Skin epidermis (tissue), 12 donors: ENCODE data around the gene EPS8L1.
A peak's percentile ranks its signal among the peaks of the same experiment; 100 is the strongest.
"Not testable (repeated sequence)": the region's sequence is repeated elsewhere in the genome, so short reads cannot be mapped to it uniquely, and the experiment has no call there.

ENCODE experiments used
- H3K27ac ChIP-seq, 21 experiments: fragments of 200-600 bp; sonication (generic) in 11 of 21; one replicate each; pipeline ENCODE4 v1.5.0; 2020; ENCODE audit warnings: mild to moderate bottlenecking in 3 of 21, inconsistent platforms in 2 of 21, moderate library complexity in 2 of 21
- H3K4me3 ChIP-seq, 7 experiments: fragments of 200-600 bp; sonication (generic) in 2 of 7; one replicate each; pipeline ENCODE4 v1.5.0; 2020; ENCODE audit warnings: inconsistent platforms in 2 of 7, mild to moderate bottlenecking in 2 of 7, moderate library complexity in 1 of 7

EPS8L1 gene

DNA sequence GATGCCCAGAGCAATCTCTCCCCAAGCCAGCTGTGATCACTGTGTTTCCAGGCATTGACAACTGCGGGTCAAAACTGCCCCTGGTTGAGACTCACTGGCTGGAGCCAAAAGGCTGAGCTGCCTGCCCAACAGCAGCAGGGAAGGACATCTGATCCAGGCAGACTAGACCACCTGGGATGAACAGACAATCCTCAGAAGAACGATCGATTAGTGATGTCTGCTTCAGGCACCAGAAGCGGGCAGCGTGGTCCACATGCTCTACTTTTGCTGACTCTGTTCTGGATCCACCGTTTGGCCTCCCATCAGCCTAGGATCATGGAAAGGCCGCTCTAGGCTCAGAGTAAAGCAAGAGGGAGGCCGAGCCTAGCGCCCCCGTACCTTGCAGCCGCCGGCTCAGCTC lies 27.7 kb upstream of the EPS8L1 start:
- Histone ChIP-seq H3K4me3 (no peak overlapping the region), H3K27ac (no peak overlapping the region)

DNA sequence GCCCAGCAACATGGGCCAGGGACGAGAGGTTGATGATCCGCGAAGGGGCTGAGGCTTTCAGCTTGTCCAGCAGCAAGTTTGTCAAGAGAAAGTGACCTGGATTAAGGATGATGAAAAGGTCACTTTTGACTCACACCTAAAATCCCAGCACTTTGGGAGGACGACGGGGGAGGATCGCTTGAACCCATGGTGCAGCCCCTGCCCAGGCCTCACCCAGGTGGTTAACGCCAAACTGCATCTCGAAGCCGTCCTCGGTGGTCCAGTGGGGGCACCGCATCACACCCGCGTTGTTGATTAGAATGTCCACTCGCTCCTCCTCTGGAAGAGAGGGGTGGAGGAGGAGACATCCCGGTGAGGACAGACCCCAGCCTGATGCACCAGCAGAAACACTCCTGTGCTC lies 27.2 kb upstream of the EPS8L1 start:
- no peak overlapping the region for H3K4me3 ChIP-seq
- no peak overlapping the region for H3K27ac ChIP-seq

DNA sequence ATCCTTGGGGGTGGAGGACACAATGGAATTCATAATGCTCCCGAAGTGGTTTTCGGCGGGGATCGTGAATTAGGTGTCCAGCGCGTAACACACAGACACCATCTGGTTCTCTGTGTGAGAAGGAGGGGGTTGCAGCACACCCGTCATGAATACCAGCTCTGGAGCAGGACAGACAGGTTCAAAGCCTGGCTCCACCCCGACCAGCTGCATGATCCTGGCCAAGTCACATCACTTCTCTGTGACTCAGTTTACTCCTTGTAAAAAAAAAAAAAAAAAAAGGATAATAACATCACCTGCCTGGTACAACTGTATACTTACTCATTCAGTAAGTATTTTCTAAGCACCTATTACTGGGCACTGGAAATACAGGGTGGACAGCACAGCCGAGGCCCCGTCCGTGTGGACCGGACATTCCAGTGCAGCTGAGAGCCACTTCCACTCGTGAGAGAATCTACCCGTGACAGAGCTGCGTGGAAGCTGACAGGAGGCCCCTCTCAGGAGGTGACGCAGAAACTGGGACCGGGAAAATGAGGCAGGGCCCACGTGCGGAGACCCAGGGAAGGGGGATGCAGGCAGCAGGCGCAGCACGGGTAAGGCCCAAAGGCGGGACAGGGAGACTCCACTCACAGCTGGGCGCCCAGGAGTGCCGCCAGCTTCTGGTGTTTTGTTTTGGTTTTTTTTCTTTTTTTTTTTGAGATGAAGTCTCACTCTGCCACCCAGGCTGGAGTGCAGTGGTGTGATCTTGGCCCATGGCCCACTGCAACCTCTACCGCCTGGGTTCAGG lies 24.7 kb upstream of the EPS8L1 start:
- Histone ChIP-seq H3K4me3 (no peak overlapping the region), H3K27ac (peak overlapping the region in 1 of 21 experiments; percentile 32)

DNA sequence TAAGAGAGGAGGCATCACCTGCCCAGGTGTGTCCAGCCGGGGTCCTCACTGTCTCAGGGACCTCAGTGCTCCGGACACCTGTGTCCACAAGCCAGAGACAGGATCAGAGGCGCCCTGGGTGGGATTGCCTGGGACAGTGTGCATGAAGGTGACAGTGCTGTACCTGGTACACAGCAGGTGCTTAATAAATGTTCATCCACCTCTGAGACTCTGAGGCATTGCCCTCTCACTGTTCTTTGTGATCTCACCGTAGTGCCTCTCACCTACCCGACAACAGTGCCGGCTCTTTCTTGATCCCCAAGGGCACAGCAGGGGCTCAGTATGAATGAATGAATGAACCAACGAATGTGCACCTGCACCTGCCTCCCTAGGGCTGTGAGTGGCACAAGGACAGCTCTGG lies 21.9 kb upstream of the EPS8L1 start:
- Histone ChIP-seq H3K27ac (no peak overlapping the region), H3K4me3 (no peak overlapping the region)

DNA sequence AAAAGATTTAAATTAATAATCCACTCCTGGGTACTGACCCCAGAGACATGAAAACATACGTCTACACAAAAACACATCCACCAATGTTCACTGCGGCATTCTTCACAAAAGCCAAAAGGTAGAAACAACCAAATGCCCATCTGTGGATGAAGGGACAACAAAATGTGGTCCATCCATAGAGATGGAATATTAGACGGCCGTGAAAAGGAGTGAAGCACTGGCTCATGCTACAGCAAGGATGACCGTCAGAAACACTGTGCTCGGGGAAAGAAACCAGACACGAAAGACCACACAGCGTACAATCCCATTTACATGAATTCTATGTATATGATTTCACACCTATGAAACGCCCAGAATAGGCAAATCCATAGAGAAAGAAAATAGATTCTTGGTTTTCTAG lies 18.8 kb upstream of the EPS8L1 start:
- no peak overlapping the region for H3K27ac ChIP-seq
- H3K4me3 ChIP-seq, result no peak overlapping the region

DNA sequence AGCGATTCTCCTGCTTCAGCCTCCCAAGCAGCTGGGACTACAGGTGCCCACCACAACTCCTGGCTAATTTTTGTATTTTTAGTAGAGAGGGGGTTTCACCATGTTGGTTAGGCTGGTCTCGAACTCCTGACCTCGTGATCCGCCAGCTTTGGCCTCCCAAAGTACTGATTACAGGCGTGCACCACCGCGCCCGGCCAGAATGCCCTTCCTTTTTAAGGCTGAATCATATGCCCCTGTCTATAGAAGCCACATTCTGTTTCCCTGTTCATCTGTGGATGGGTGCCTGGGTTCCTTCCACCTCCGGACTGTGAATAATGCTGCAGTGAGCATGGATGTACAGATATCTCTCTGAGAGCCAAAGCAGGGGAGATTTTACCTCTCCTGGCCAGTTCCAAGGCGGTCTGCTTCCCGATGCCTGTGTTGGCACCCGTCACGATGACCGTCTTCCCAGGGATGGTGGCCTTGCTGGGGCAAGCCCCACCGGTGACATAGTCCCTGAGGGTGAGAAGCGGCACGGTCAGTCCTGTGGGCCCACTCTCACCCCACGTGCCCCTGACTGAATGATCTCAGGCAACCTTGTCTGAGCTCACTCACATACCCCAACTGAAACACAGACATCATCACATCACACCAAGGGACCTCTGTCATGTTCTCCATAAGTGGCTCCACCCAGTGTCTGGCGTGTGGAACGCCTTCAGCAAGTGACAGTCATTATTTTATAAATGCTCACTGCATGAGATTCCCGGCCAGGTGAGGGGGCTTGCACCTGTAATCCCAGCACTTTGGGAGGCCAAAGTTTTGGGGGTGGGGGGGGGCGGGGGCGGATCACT lies 16.7 kb upstream of the EPS8L1 start:
- Histone ChIP-seq H3K27ac (no peak overlapping the region), H3K4me3 (no peak overlapping the region)

DNA sequence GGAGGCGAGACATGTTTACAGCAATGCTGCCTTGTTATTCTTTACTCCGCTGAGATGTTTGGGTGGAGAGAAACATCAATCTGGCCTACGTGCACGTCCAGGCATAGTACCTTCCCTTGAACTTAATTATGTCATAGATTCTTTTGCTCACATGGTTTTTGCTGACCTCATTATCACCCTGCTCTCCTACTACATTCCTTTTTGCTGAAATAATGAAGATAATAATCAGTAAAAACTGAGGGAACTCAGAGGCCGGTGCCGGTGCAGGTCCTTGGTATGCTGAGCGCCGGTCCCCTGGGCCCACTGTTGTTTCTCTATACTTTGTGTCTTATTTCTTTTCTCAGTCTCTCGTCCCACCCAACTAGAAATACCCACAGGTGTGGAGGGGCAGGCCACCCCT lies 15.4 kb upstream of the EPS8L1 start:
- H3K27ac ChIP-seq, result peak overlapping the region in 1 of 21 experiments; percentile 38
- not testable (repeated sequence) for H3K4me3 ChIP-seq

DNA sequence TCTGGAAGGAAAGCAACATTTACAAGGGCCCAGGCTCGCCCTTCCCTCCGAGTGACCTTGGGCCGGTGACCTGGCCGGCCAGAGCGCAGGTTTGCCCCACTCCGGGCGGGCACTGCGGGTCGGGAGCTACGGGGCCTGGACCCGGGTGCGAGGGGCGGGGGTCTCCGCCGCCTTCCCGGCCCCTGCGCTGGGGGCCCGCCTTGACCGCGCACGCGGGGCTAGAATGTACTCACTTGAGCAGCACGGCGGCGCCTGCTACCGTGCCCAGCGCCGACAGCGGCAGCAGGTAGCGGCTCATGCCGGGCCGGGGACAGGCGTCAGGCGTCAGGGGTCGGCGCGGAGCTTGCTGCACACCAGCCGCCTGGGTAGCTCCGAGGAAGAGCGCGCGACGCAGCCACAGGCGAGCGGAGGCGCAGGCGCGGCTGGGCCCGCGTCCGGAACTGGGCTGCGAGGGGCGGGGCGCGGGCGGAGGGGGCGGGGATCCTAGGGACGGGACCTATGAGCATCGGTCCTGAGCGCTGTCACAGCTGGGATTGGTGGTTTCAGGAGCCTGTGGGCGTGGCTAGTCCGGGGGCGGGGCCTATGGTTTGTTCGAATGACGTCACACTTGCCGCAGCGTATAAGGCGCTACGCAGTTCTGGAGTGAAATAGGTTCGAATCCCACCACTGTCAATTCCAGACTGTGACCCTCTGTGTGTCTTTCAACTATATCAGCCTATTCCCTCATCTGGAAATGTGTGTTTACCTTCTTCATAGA lies 12.8 kb upstream of the EPS8L1 start, which contains the start of gene RDH13:
TSS of gene RDH13 (minus strand) at position 414 of the 757 bp plus-strand sequence. CDS start at position 298, 116 bp downstream.
- peak within 1 kb of the TSS; percentile 30 to 91 (median 81) for H3K27ac ChIP-seq
- peak within 1 kb of the TSS; percentile 54 to 95 (median 81) for H3K4me3 ChIP-seq

DNA sequence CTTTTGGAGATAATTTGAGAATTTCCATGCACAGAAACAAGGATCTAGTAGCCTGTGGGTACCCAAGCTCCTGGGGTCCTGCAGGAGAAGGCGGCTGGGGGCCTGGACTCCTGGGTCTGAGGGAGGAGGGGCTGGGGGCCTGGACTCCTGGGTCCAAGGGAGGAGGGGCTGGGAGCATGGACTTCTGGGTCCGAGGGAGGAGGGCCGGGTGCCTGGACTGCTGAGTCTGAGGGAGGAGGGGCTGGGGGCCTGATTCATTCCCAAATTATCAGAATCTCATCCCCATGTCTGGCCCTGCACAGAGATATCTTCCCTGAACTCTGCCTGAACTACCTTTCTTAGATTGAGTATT lies 12.2 kb upstream of the EPS8L1 start:
- H3K27ac ChIP-seq, result peak overlapping the region in 1 of 21 experiments; percentile 89
- peak overlapping the region in 4 of 7 experiments; percentile 59 to 95 (median 80) for H3K4me3 ChIP-seq

DNA sequence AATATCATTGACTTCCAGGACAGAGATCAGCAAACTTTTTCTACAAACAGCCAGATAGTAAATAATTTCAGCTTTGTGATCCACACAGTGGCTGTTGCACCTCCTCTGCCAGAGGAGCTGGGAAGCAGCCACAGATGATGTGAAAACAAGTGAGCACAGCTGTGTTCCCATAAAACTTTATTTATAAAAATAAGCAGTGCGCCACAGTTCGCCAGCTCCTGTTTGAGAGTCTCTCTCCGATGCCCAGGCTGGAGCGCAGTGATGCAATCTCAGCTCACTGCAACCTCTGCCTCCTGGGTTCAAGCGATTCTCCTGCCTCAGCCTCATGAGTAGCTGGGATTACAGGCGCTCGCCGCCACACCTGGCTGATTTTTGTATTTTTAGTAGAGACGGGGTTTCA lies 10.2 kb upstream of the EPS8L1 start:
- not testable (repeated sequence) for H3K27ac ChIP-seq, H3K4me3 ChIP-seq

DNA sequence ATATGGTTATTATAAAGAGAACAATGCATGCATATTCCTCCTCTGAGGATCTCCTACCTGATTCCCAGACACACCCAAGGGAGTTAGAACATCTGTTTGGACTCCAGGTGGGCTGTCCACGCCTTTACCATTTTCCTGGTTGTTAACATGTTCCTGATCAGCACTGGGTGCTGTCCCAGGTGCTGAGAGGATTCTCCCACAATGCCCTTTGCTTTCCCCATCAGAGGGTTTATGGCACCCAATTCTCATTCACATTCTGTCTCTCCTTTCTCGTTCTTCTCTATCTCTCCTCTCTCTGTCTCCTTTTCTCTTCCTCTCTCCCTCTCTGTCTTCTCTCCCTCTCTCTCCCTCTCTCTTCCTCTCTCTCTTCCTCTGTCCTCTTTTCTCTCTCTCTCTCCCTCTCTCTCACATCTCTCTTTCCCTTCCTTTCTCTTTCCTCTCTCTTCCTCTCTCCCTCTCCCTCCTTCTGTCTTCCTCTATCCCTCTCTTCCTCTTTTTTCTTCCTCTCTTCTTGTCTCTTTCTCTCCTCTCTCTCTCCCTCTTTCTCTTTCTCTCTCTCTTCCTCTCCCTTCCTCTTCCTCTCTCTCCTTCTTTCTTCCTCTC lies 9.5 kb upstream of the EPS8L1 start:
- Histone ChIP-seq H3K4me3 (no peak overlapping the region), H3K27ac (no peak overlapping the region)

DNA sequence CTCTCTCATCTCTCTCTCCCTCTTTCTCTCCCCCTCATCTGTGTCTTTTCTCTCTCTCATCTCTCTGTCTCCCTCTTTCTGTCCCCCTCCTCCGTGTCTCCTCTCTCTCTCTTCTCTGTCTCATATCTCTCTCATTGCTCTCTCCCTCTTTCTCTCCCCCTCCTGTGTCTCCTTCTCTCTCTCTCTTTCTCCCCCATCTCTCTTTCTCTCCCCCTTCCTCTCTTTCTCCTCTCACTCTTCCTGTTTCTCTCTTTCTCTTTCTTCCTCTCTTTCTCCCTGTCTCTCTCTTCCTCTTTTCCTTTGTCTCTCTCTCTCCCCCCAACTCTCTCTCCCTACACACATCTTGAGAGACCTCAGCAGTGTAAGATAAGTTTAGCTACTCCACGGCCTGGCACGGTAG lies 7.8 kb upstream of the EPS8L1 start:
- Histone ChIP-seq H3K27ac (peak overlapping the region in 3 of 21 experiments; percentile 6 to 83 (median 48)), H3K4me3 (no peak overlapping the region)

DNA sequence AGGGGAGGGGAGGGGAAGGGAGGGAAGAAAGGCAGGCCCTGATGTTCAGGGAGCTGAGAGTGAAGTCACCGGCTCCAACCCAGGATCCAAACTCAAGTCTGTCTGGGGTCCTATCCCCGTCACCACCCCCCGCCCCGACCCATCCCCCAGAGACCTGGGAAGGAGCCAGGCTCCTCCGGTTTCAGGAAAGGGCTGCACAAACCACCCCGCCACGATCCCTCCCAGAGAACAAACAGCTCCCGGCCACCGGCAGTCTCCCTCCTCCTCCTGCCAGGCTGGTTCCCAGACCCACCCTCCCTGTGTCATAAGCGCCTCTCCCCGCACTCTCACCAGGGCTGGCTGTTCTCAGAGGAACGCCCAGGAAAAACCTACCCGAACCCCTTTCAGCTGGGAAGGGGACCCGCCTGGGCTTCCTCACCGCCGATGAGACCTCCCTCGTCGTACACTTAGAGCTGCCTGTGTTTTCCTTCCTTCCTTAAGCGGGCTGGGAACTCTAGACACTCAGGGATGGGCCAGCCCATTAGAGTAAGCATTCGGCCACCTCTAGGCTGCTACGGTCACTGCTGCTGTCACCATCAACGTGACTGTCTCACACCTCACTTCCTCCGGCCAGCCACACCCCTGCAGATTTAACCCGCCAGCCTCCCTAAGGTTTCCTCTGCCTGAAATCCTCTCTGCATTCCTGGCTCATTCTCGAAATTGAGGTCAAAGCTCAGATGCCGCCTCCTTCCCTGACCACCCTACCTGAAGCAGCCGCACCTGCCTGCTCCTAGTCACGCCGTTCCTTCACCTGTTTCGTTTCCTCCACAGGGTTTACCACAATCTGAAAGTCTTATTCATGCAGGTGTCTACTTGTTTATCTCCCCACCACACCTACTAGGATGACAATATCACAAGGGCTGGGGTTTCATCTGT lies 6.5 kb upstream of the EPS8L1 start:
- Histone ChIP-seq H3K27ac (peak overlapping the region in 19 of 21 experiments; percentile 10 to 85 (median 65)), H3K4me3 (peak overlapping the region in 6 of 7 experiments; percentile 5 to 25 (median 12))

DNA sequence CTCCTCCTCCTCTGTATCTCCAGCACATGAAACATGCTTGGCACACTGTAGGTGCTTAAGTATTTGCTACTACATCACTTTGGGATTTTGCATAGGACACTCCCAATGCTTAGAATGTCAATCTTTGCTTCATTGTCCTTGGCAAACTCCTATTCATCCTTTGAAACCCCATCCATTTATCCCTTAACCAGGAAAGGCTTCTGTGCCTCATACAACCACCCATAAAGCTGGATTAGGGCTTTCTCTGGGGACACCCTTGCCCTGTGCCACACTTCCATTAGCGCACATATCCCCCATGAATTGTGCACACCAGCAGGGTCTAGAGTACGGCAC lies 5.8 kb upstream of the EPS8L1 start:
- H3K4me3 ChIP-seq, result no peak overlapping the region

DNA sequence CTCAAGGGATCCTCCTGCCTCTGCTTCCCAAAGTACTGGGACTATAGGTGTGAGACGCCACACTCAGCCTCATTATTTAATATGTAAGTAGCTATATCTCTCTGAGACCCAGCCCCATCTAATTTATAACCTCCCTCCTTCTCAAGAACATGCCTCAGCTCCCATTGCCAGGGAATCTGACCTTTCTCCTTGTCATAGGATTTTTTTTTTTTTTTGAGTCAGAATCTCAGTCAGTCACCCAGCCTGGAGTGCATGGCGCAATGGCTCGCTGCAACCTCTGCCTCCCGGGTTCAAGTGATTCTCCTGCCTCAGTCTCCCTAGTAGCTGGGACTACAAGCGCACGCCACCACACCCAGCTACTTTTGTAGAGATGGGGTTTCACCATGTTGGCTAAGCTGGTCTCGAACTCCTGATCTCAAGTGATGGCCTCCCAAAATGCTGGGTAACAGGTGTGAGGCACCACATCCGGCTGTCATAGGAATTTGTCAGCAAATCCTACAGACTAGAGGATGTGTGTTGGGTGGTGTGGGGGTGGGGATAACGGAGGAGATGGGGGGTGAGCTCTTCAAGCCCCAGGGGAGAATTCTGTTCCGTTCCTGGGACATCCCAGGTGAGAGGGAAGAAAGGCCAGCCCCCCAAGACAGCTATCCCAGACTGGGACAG lies 5.1 kb upstream of the EPS8L1 start:
- H3K27ac ChIP-seq, result peak overlapping the region in 1 of 21 experiments; percentile 46

More for the DNA sequence above, 5.8 kb upstream of the EPS8L1 start:
- peak overlapping the region in 1 of 21 experiments; percentile 85 for H3K27ac ChIP-seq

DNA sequence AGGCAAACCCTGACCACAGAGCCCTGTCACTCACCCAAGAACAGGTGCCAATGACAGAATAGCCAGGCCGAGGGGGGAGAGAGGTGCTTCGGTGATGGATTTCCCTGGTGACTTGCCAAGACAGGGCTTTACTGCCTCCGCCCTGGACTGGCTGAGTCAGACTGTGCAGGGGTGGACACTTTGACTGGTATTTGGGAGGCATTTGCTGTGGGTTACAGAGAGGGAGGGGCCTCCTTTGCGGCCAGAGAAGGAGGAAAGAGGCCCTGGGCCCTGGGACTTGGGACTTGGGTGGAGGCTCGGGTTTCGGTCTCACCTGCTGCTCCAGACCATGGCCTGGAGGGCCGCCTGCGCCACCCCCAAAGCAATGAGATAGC lies 4.6 kb upstream of the EPS8L1 start:
- Histone ChIP-seq H3K27ac (peak overlapping the region in 3 of 21 experiments; percentile 45 to 49 (median 46)), H3K4me3 (no peak overlapping the region)

More for the DNA sequence above, 5.1 kb upstream of the EPS8L1 start:
- no peak overlapping the region for H3K4me3 ChIP-seq

DNA sequence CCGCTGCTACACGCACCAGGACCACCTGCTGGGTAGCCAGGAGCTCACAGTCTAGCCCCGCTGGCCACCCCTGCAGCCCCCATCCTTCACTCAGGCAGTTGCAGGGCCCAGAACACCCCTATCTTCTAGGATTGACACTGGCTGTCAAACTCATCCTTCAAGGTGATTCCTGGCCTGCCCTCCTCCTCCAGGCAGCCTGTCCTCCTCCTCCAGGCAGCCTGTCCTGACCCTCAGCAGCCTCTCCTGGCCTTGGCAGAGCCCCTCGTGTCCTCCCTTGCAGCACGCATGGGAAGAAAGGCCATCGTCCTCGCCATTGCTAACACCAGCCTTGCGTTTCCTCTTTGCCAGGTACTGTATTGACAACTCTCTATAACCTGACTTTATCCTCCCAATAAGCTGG lies 3.8 kb upstream of the EPS8L1 start:
- no peak overlapping the region for H3K4me3 ChIP-seq
- H3K27ac ChIP-seq, result peak overlapping the region in 2 of 21 experiments; percentile 45 to 49

DNA sequence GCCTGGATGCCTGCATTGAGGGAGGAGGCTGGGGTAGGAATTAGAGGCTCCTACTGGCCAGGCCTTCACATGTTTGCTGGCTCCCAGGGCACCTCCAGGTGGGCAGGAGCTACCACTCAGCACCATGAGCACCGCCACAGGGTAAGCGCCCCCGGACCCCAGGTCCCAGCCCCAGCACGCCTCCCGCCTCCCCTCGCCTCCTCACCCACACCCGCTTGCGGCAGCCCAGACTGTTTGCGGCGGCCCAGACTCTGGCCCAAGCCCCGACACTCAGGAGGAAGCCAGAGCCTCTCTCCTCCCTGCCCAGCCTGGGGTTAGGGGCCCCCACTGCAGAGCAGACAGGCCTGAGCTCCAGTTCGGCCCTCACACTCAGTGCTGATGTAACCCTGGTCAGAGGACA lies 652 bp downstream of the EPS8L1 start:
- peak overlapping the region in 9 of 21 experiments; percentile 16 to 68 (median 36) for H3K27ac ChIP-seq
- peak overlapping the region in 4 of 7 experiments; percentile 1 to 22 (median 6) for H3K4me3 ChIP-seq
